ENCODE results near the gene WNT5B. TPM values are rescaled to one million over a fixed set of nuclear protein-coding genes. Genes with fewer than 3 reads are reported as not detected.
"Not testable (repeated sequence)": the region's sequence is repeated elsewhere in the genome, so short reads cannot be mapped to it uniquely, and the experiment has no call there.

The WNT5B gene
- polyA plus RNA-seq, 1 donor, result 34.0 TPM

GRCh38 chr12:1692226-1692625, 63.2 kb downstream of the WNT5B start:
- DNase-seq, result no peak

GRCh38 chr12:1692895-1693610, 64.0 kb downstream of the WNT5B start:
- DNase-seq, result no peak

- not testable (repeated sequence) for DNase-seq
Observed at GRCh38 chr12:1695097-1695496, 66.1 kb downstream of the WNT5B start.

- no peak for DNase-seq
Observed at GRCh38 chr12:1695886-1696670, 67.0 kb downstream of the WNT5B start.

GRCh38 chr12:1696800-1697199, 67.8 kb downstream of the WNT5B start:
- DNase-seq, result no peak

Other genes starting within 250 kb of the WNT5B start
- gene FBXL14, start 34.6 kb upstream of the WNT5B start, polyA plus RNA-seq (ENCODE audit: insufficient read length), result 5.5 TPM
- gene ADIPOR2, start 61.8 kb downstream of the WNT5B start, polyA plus RNA-seq (ENCODE audit: insufficient read length), result 26.6 TPM
- 0.31 TPM for gene LRTM2, start 191.3 kb downstream of the WNT5B start, polyA plus RNA-seq (ENCODE audit: insufficient read length)